ENCODE results near the gene RAB30.

DNA sequence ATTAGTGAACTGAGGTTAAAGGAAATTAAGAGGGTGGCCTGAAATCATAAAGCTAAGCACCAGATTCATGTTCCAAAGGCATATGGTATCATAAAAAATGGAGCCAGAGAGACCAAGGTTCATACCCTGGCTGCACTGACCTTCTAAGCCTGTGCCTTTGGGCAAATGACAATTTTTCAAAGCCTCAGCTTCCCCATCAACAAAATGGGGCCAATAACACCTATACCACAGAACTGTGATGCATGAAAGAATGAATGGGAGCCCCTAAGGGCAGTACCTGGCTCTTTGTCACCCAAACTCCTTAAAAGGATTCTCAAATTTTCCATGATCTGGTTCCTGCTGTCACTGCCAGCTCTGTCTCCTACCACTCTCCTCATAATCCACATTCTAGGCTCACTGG, 72.5 kb downstream of the RAB30 start:
- TF ChIP-seq POLR2A (IDR thresholded peaks at IDR 0.05) = no peak
- TF ChIP-seq, protein P1, sequence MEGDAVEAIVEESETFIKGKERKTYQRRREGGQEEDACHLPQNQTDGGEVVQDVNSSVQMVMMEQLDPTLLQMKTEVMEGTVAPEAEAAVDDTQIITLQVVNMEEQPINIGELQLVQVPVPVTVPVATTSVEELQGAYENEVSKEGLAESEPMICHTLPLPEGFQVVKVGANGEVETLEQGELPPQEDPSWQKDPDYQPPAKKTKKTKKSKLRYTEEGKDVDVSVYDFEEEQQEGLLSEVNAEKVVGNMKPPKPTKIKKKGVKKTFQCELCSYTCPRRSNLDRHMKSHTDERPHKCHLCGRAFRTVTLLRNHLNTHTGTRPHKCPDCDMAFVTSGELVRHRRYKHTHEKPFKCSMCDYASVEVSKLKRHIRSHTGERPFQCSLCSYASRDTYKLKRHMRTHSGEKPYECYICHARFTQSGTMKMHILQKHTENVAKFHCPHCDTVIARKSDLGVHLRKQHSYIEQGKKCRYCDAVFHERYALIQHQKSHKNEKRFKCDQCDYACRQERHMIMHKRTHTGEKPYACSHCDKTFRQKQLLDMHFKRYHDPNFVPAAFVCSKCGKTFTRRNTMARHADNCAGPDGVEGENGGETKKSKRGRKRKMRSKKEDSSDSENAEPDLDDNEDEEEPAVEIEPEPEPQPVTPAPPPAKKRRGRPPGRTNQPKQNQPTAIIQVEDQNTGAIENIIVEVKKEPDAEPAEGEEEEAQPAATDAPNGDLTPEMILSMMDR (IDR thresholded peaks at IDR 0.05 in 4 of 5, conservative IDR thresholded peaks at IDR 0.05 in 1 of 5) = no peak

Measured in gastrocnemius medialis (tissue), 4 donors.